Stimulated activated CD8-positive, alpha-beta memory T cell treated with anti-CD3 and anti-CD28 coated beads, Interleukin-2, amount 100 ng/mL, for 48 hours (primary cell): ENCODE data around the gene HLA-DQB1.
"Not testable (repeated sequence)": the region's sequence is repeated elsewhere in the genome, so short reads cannot be mapped to it uniquely, and the experiment has no call there.

Source experiments
- DNase-seq, 2 donors: peaks; one replicate each; pipeline ENCODE4 v3.0.0-alpha.2; 2020; ENCODE audit warnings: low read depth in 2 of 2

HLA-DQB1 gene

GRCh38 chr6:32662836-32663235 lies 3.6 kb downstream of the HLA-DQB1 start:
- no peak for DNase-seq

GRCh38 chr6:32662099-32662498 lies 4.4 kb downstream of the HLA-DQB1 start:
- no peak for DNase-seq

GRCh38 chr6:32659856-32660595 lies 6.4 kb downstream of the HLA-DQB1 start:
- DNase-seq, result no peak

GRCh38 chr6:32658268-32658897 lies 8.1 kb downstream of the HLA-DQB1 start:
- DNase-seq, result no peak

GRCh38 chr6:32657819-32658218 lies 8.6 kb downstream of the HLA-DQB1 start:
- not testable (repeated sequence) for DNase-seq

GRCh38 chr6:32657329-32657728 lies 9.1 kb downstream of the HLA-DQB1 start:
- not testable (repeated sequence) for DNase-seq

- DNase-seq, result no peak
Observed at GRCh38 chr6:32655203-32655710, 11.2 kb downstream of the HLA-DQB1 start.

GRCh38 chr6:32645047-32645703 lies 21.3 kb downstream of the HLA-DQB1 start:
- no peak for DNase-seq

GRCh38 chr6:32643904-32644303 lies 22.6 kb downstream of the HLA-DQB1 start:
- no peak for DNase-seq

- DNase-seq, result no peak
Observed at GRCh38 chr6:32642720-32643106, 23.7 kb downstream of the HLA-DQB1 start.

- DNase-seq, result not testable (repeated sequence)
Observed at GRCh38 chr6:32641785-32642719, 24.4 kb downstream of the HLA-DQB1 start.

- DNase-seq, result no peak
Observed at GRCh38 chr6:32641122-32641521, 25.3 kb downstream of the HLA-DQB1 start.

- no peak for DNase-seq
Observed at GRCh38 chr6:32639440-32640394, 26.7 kb downstream of the HLA-DQB1 start.

GRCh38 chr6:32638532-32639219 lies 27.8 kb downstream of the HLA-DQB1 start:
- no peak for DNase-seq

- no peak for DNase-seq
Observed at GRCh38 chr6:32637883-32638282, 28.6 kb downstream of the HLA-DQB1 start.

- no peak for DNase-seq
Observed at GRCh38 chr6:32637219-32637880, 29.1 kb downstream of the HLA-DQB1 start, which contains the start of gene HLA-DQA1. TSS of gene HLA-DQA1 (plus strand) at chr6:32637406. CDS start at chr6:32637459, 53 bp downstream.

- DNase-seq, result no peak
Observed at GRCh38 chr6:32635526-32636123, 30.8 kb downstream of the HLA-DQB1 start.

GRCh38 chr6:32629793-32630192 lies 36.7 kb downstream of the HLA-DQB1 start:
- not testable (repeated sequence) for DNase-seq

GRCh38 chr6:32627831-32628230 lies 38.6 kb downstream of the HLA-DQB1 start:
- no peak for DNase-seq
